Anterior cingulate cortex (tissue), 58 donors: ENCODE measurements around the gene TACO1.
A peak's percentile ranks its signal among the peaks of the same experiment; 100 is the strongest.

ENCODE experiments used
- DNase-seq, 58 donors: peaks; one replicate each; lab custom pipeline; 2025; lab: John Stamatoyannopoulos, UW

TACO1 gene

GRCh38 chr17:63600569-63601438 lies at the start of gene TACO1:
TSS of gene TACO1 (plus strand) at chr17:63600895. CDS start at chr17:63601084, 189 bp downstream.
- peak; percentile 22 to 87 (median 70) for DNase-seq

- DNase-seq: no peak
Measured at GRCh38 chr17:63552211-63552610, 48.5 kb upstream of the TACO1 start.

GRCh38 chr17:63555500-63556156 lies 45.1 kb upstream of the TACO1 start:
- no peak for DNase-seq

GRCh38 chr17:63557416-63557815 lies 43.3 kb upstream of the TACO1 start:
- no peak for DNase-seq

- no peak for DNase-seq
Measured at GRCh38 chr17:63558441-63558840, 42.3 kb upstream of the TACO1 start.

- DNase-seq: no peak
Measured at GRCh38 chr17:63561819-63562218, 38.9 kb upstream of the TACO1 start.

GRCh38 chr17:63563339-63563738 lies 37.4 kb upstream of the TACO1 start:
- no peak for DNase-seq

- no peak for DNase-seq
Measured at GRCh38 chr17:63564562-63564961, 36.1 kb upstream of the TACO1 start.

GRCh38 chr17:63567229-63567628 lies 33.5 kb upstream of the TACO1 start:
- no peak for DNase-seq

GRCh38 chr17:63568563-63568962 lies 32.1 kb upstream of the TACO1 start:
- no peak for DNase-seq

GRCh38 chr17:63571632-63572310 lies 28.9 kb upstream of the TACO1 start:
- DNase-seq: no peak

GRCh38 chr17:63573634-63574033 lies 27.1 kb upstream of the TACO1 start:
- DNase-seq: no peak

- no peak for DNase-seq
Measured at GRCh38 chr17:63578027-63578768, 22.5 kb upstream of the TACO1 start.

GRCh38 chr17:63578769-63579111 lies 22.0 kb upstream of the TACO1 start:
- DNase-seq: no peak

- no peak for DNase-seq
Measured at GRCh38 chr17:63579633-63580032, 21.1 kb upstream of the TACO1 start.

GRCh38 chr17:63587770-63588169 lies 12.9 kb upstream of the TACO1 start:
- DNase-seq: no peak

GRCh38 chr17:63588797-63589196 lies 11.9 kb upstream of the TACO1 start:
- DNase-seq: no peak

GRCh38 chr17:63589646-63590045 lies 11.0 kb upstream of the TACO1 start:
- DNase-seq: no peak

GRCh38 chr17:63592797-63593196 lies 7.9 kb upstream of the TACO1 start:
- DNase-seq: no peak

- no peak for DNase-seq
Measured at GRCh38 chr17:63595132-63595531, 5.6 kb upstream of the TACO1 start.
